Subcutaneous abdominal adipose tissue (tissue), 5 donors: ENCODE data around the gene OXCT2.
"Not testable (repeated sequence)": the region's sequence is repeated elsewhere in the genome, so short reads cannot be mapped to it uniquely, and the experiment has no call there.

Experiments used
- H3K27ac ChIP-seq: one replicate; pipeline ENCODE4 v1.7.0; 2013; ENCODE audit warnings: low read depth, mild to moderate bottlenecking, inconsistent platforms, low read length, moderate library complexity
- H3K27me3 ChIP-seq, 5 donors: one replicate each; pipeline ENCODE4 v1.7.0; 2013; ENCODE audit warnings: low read length in 5 of 5, inconsistent platforms in 1 of 5; ENCODE audit not compliant: control insufficient read depth in 5 of 5, insufficient read depth in 4 of 5
- H3K36me3 ChIP-seq, 5 donors: one replicate each; pipeline ENCODE4 v1.7.0; 2013; ENCODE audit warnings: low read length in 5 of 5; ENCODE audit not compliant: control insufficient read depth in 5 of 5, insufficient read depth in 5 of 5
- H3K4me1 ChIP-seq, 5 donors: one replicate each; pipeline ENCODE4 v1.7.0; 2013; ENCODE audit warnings: low read length in 5 of 5, mild to moderate bottlenecking in 3 of 5, moderate library complexity in 1 of 5; ENCODE audit not compliant: control insufficient read depth in 5 of 5, insufficient read depth in 5 of 5
- H3K4me3 ChIP-seq, 5 donors: one replicate each; pipeline ENCODE4 v1.7.0; 2013; ENCODE audit warnings: low read length in 5 of 5, low read depth in 1 of 5
- H3K9ac ChIP-seq, 5 donors: one replicate each; pipeline ENCODE4 v1.7.0; 2013; ENCODE audit warnings: low read length in 5 of 5, mild to moderate bottlenecking in 4 of 5, moderate library complexity in 3 of 5
- H3K9me3 ChIP-seq, 5 donors: one replicate each; pipeline ENCODE4 v1.7.0; 2013; ENCODE audit warnings: low read length in 5 of 5; ENCODE audit not compliant: control insufficient read depth in 5 of 5
- donor health status: healthy.
- donor health status: healthy.
- donor health status: healthy.
- donor health status: healthy.
- donor health status: healthy.

Gene OXCT2

GRCh38 chr1:39787468-39787867 lies 16.3 kb upstream of the OXCT2 start:
- H3K27me3 ChIP-seq, result peaks cover 3 to 30% (median 22%) of the 10 kb centered on the region in 5 donors
- H3K4me3 ChIP-seq, result no peak overlapping the region
- no peak overlapping the region for H3K9ac ChIP-seq
- H3K9me3 ChIP-seq, result no peaks in the 10 kb centered on the region
- peaks cover 0 to 14% (median 6%) of the 10 kb centered on the region in 5 donors for H3K4me1 ChIP-seq
- H3K36me3 ChIP-seq, result no peaks in the 10 kb centered on the region
- no peak overlapping the region for H3K27ac ChIP-seq

GRCh38 chr1:39787108-39787375 lies 15.9 kb upstream of the OXCT2 start:
- not testable (repeated sequence) for H3K27ac ChIP-seq, H3K9ac ChIP-seq, H3K4me3 ChIP-seq, H3K36me3 ChIP-seq, H3K9me3 ChIP-seq
- Histone ChIP-seq H3K4me1 (peaks cover 0 to 14% (median 6%) of the 10 kb centered on the region in 5 donors), H3K27me3 (peaks cover 3 to 30% (median 22%) of the 10 kb centered on the region in 5 donors)

DNA sequence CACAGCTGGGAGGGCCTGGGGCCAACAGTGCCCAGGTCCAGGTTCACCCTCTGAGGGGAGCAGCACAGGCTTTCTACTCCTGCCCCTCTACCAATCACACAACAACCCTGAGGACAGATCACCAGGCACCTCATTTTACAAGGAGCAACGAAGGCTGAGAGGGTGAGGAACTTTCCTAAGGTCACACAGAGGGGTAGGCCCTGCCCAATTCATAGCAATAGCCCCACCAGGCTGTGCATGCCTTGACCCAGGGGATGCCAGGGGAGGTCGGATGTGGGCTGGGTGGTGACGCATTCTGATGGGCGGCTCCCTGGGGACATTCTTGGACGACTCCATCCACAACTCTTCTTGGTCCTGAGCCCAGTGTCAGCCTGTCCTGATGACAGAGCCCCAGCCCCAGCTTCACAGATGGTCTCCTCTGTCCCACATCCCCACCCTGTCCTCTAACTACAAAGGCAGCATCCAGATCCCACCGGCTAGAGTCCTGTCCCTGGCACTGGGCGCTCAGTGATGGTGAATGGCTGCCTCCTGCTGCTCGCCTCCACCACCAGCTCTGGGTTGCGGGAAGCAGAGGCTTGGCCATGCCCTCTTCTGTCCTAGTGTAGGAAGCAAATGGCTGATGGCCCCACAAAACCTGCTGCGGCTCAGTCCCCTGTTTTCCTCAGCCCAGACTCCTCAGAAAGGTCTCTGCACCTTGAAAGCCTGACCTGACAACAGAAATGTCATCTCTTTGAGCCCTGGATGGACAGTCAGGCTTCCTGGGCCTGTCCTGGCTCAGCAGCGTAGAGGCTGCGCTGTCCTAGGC lies 15.4 kb upstream of the OXCT2 start:
- not testable (repeated sequence) for H3K27ac ChIP-seq, H3K36me3 ChIP-seq, H3K4me3 ChIP-seq, H3K9me3 ChIP-seq, H3K9ac ChIP-seq
- Histone ChIP-seq H3K27me3 (peaks cover 3 to 27% (median 22%) of the 10 kb centered on the region in 5 donors), H3K4me1 (peaks cover 0 to 14% (median 6%) of the 10 kb centered on the region in 5 donors)

DNA sequence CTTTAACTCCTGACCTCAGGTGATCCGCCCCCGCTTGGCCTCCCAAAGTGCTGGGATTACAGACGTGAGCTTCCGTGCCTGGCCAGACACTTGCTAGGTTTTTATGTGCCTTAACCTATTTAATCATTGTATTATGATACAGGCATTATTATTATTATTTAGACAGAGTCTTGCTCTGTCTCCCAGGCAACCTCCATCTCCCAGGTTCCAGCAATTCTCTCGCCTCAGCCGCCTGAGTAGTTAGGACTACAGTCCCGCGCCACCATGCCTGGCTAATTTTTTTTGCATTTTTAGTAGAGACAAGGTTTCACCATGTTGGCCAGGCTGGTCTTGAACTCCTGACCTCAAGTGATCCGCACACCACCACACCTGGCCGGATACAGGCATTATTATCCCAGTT lies 11.5 kb upstream of the OXCT2 start:
- not testable (repeated sequence) for H3K9ac ChIP-seq, H3K36me3 ChIP-seq, H3K4me3 ChIP-seq, H3K27ac ChIP-seq, H3K9me3 ChIP-seq, H3K4me1 ChIP-seq
- peaks cover 4 to 13% (median 9%) of the 10 kb centered on the region in 5 donors for H3K27me3 ChIP-seq

GRCh38 chr1:39782103-39782502 lies 11.0 kb upstream of the OXCT2 start:
- Histone ChIP-seq H3K9ac (no peak overlapping the region), H3K9me3 (no peaks in the 10 kb centered on the region), H3K4me3 (no peak overlapping the region), H3K27ac (no peak overlapping the region), H3K4me1 (no peaks in the 10 kb centered on the region), H3K36me3 (no peaks in the 10 kb centered on the region), H3K27me3 (peaks cover 0 to 9% (median 6%) of the 10 kb centered on the region in 5 donors)

DNA sequence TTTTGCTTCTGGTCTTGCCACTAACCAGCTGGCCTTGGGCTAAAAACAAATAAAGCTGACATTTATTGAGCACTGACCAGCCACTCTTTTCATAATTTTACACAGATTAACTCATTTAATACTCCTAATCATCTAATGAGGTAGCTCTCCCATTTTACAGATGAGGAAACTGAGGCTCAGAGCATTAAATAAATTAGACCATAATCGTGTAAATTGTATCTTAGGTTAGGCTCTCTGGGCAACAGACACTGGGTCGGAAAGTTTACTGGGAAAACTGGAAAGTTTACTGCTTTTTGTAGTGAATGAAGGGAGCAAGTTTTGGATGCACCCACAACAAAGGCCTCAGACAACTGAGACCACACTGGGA lies 10.2 kb upstream of the OXCT2 start:
- H3K9me3 ChIP-seq, result no peaks in the 10 kb centered on the region
- peaks cover 0 to 9% (median 2%) of the 10 kb centered on the region in 5 donors for H3K27me3 ChIP-seq
- no peak overlapping the region for H3K9ac ChIP-seq
- no peaks in the 10 kb centered on the region for H3K4me1 ChIP-seq
- H3K27ac ChIP-seq, result no peak overlapping the region
- no peaks in the 10 kb centered on the region for H3K36me3 ChIP-seq
- no peak overlapping the region for H3K4me3 ChIP-seq

- Histone ChIP-seq H3K27ac (no peak overlapping the region), H3K27me3 (peaks cover 0 to 9% (median 0%) of the 10 kb centered on the region in 5 donors), H3K9ac (no peak overlapping the region), H3K36me3 (no peaks in the 10 kb centered on the region), H3K4me1 (no peaks in the 10 kb centered on the region), H3K9me3 (no peaks in the 10 kb centered on the region), H3K4me3 (no peak overlapping the region)
Observed at GRCh38 chr1:39779821-39780220, 8.7 kb upstream of the OXCT2 start.

GRCh38 chr1:39779137-39779536 lies 8.0 kb upstream of the OXCT2 start:
- H3K27ac ChIP-seq, result no peak overlapping the region
- H3K36me3 ChIP-seq, result no peaks in the 10 kb centered on the region
- no peak overlapping the region for H3K9ac ChIP-seq
- H3K4me3 ChIP-seq, result no peak overlapping the region
- H3K27me3 ChIP-seq, result peaks cover 0 to 9% (median 0%) of the 10 kb centered on the region in 5 donors
- no peaks in the 10 kb centered on the region for H3K4me1 ChIP-seq
- H3K9me3 ChIP-seq, result no peaks in the 10 kb centered on the region

- not testable (repeated sequence) for H3K36me3 ChIP-seq, H3K9me3 ChIP-seq, H3K4me3 ChIP-seq, H3K27ac ChIP-seq, H3K27me3 ChIP-seq, H3K4me1 ChIP-seq, H3K9ac ChIP-seq
Observed at GRCh38 chr1:39778463-39779099, 7.4 kb upstream of the OXCT2 start.

DNA sequence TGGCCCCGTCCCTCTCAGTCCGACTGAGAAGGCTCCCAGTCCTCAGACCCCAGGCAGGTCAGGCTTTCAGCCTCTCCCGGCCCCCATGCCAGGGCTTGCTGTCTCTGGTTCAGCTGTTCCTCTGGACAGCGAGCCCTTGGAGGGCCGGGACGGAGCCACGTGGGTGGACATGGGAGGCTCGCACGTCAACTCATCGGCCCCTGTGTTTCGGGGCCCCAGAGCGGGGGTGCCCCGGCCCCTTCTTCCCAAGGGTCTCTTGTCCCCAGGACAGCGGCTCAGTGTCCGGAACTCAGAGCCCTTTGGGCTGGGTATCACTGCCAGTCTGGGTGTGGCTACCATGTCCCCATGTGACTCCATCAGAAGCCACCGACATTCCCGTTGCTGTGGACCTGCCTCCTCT lies 6.7 kb upstream of the OXCT2 start:
- not testable (repeated sequence) for H3K4me1 ChIP-seq, H3K4me3 ChIP-seq, H3K27me3 ChIP-seq, H3K9ac ChIP-seq, H3K27ac ChIP-seq, H3K36me3 ChIP-seq, H3K9me3 ChIP-seq
